ENCODE data around the gene DNAJC9.
"Not testable (repeated sequence)": the region's sequence is repeated elsewhere in the genome, so short reads cannot be mapped to it uniquely, and the experiment has no call there.

The DNAJC9 gene, protein sequence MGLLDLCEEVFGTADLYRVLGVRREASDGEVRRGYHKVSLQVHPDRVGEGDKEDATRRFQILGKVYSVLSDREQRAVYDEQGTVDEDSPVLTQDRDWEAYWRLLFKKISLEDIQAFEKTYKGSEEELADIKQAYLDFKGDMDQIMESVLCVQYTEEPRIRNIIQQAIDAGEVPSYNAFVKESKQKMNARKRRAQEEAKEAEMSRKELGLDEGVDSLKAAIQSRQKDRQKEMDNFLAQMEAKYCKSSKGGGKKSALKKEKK

DNA sequence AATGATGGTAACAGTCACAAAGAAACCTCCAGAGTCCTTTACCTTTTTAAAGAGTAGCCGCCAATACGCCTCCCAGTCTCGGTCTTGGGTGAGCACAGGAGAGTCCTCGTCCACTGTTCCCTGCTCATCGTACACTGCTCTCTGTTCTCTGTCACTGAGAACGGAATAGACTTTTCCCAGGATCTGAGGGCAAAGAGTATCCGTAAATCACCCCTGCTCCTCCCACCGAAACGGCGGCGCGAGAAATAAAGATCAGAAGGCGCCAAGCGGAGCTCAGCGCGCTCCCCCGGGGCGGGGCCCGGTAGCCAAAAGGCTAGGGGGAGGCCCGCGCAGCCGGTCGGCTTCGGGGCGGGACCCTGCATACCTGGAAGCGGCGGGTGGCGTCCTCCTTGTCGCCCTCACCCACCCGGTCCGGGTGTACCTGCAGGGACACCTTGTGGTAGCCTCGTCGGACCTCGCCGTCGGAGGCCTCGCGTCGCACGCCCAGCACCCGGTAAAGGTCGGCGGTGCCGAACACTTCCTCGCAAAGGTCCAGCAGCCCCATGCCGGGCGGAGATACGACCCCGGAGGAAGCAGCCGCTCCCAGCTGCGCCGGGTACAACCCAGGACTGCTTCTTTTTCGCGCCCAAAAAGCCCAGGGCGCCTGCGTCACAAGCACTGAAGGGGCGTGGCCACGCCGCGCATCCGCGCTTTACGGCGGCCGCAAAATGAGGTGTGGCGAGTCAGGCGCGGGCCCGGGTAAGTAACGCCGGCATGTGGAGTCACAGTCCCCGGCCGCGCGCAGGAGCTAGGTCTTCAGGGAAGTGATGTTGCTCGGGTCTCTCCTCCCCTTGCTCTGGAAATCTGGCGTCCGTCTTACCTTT lies at the start of gene DNAJC9:
Gene DNAJC9 (minus strand): TSS at position 610 of the 863 bp plus-strand sequence. CDS start 66 bp downstream, at position 544.
- peak; percentile 78 to 95 for DNase-seq

DNA sequence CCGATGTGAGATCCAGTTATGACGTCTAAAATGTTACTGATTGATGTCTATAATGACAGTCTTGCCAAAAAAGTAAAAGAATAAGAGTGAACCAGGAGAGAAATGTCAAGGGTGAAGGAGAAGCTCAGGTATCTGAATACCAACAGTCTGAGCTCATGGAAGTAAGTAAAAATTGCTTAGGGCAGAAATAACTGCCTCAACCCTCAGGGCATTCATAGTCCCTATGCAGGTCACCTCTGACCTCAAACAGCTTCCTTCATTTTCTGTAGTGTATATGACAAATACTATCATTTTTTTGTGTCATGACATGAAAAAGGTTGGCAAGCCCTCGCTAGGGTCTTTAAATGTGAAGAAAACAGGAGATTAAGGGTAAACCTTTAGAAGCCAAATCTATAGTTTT lies 46.4 kb upstream of the DNAJC9 start:
- DNase-seq, result no peak

DNA sequence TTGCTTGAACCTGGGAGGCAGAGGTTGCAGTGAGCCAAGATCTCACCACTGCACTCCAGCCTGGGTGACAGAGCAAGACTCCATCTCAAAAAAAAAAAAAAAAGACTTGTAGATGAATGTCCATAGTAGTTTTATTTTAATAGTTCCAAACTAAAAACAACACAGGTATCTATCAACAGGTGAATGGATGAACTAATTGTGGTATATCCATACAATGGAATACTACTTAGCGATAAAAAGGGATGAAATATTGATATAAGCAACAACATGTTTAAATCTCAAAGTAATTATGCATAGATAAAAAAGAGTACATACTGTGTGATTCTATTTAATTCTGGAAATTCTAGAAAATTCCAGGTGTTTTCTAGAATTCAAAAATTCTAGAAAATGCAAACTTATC lies 42.9 kb upstream of the DNAJC9 start:
- DNase-seq, result no peak

DNA sequence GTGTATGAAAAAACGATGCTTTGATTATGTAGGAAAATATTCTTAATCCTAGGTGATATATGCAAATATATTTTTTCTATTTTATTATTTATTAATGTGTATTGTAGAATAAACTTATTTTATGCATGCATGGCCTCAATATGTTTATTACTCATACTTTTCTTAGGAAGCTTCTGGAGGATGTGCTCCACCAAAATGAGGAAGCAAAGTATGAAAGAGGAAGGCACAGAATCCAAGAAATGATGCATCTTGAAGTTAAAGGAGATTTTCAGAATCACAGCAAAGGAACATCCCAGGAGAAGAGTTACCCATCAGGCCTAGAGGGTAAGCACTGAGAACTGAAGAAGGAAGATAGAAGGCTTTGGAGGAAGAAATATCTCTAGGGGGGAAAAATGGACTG lies 40.4 kb upstream of the DNAJC9 start:
- no peak for DNase-seq

DNA sequence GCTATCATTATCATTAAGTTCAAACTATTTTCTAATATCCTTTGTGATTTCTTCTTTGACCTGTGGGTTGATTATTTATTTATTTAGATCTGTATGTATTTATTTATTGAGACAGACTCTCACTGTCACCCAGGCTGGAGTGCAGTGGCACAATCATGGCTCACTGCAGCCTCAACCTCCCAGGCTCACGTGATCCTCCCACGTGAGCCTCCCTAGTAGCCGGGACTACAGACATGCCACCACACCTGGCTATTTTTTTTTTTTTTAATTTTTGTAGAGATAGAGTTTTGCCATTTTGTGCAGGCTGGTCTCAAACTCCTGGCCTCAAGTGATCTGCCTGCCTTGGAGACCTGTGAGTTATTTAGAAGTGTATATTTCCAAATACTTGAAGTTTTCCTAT lies 34.0 kb upstream of the DNAJC9 start:
- DNase-seq, result no peak

DNA sequence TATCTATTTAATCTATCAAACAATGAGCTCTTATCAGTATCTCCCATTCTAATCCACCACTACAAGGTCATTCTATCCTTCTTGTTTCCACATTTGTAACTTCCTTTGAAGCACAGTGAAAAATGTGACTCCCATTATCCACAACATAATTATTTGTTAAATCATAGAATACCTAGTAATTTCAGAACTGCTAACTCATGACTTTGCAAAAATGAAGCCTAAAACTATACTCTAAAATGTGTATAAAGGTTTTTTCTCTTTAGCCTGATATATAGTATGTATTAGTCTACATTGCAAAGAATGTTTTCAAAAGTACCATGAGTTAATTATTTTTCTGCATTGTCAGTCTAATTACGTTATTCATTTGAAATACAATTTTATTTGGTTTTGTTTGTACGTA lies 17.4 kb upstream of the DNAJC9 start:
- DNase-seq, result no peak

DNA sequence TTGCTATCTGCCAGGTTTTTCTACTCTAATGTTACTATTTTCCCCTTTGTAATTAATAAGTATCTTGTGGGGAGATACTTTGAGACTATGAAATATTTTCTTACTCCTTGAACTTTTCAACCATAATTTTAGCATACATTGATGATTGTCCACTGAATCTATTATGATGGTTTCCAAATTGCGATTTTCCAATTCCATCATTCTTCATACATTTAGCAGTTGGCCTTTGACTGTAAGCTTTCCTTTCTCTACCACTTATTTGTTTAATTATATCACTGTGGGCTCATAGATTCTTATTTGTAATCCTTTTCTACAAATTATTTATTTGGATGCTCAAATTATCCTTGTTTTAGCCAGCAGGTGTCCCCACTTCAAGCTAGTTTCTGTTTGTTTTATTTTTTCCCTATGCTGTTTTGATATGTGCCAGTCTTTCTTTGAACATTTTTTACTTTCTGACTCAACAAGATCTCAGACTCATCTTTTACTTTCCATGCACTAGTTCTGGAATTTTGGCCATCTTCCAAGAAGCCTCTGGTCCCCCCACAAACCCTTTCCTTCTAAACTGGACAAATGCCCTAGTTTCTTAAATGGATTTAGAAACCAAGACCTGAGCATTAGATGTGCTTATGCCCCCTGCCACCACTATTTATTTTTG lies 16.8 kb upstream of the DNAJC9 start:
- DNase-seq, result peak in 1 of 2 experiments; percentile 32

DNA sequence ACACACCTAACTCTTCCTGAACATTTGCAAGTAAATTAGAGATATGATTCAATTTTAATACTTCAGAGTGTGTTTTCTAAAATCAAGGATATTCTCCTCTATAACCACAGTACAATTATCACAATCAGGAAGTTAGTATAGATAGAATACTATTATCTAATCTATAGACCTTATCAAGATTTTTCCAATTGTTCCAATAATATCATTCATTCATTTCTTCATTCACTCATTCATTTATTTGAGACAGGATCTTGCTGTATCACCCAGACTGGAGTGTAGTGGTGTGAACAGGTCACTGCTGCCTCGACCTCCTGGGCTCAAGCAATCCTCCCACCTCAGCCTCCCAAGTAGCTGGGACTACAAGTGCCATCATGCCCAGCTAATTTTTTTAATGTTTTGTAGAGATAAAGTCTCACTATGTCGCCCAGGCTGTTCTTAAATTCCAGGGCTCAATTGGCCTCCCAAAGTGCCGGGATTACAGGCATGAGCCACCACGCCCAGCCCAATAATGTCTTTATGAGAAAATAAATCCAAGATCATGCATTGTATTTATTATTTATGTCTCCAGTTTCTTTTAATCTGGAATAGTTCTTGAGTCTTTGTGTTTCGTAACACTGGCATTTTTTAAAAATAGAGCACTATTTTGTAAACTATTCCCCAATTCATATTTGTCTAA lies 16.0 kb upstream of the DNAJC9 start:
- no peak for DNase-seq

DNA sequence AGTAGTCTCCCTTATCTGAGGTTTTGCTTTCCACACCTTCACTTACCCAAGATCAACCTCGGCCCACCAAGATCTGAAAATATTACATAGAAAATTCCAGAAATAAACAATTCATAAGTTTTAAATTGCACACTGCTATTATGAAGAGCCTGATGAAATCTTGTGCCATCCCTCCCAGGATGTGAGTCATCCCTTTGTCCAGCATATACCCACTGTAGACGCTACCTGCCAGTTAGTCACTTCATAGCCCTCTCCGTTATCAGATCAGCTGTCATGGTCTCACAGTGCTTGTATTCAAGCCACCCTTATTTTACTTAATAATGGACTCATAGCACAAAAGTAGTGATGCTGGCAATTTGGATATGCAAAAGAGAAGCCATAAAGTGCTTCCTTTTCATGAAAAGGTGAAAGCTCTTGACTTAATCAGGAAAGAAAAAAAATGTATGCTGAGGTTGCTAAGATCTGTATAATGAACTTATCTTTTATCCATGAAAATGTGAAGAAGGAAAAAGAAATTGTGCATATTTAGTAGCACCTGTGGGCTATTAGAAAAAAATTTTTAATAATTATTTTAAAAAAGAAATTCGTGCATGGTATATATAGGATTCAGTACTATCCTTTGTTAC lies 15.2 kb upstream of the DNAJC9 start:
- DNase-seq, result no peak

DNA sequence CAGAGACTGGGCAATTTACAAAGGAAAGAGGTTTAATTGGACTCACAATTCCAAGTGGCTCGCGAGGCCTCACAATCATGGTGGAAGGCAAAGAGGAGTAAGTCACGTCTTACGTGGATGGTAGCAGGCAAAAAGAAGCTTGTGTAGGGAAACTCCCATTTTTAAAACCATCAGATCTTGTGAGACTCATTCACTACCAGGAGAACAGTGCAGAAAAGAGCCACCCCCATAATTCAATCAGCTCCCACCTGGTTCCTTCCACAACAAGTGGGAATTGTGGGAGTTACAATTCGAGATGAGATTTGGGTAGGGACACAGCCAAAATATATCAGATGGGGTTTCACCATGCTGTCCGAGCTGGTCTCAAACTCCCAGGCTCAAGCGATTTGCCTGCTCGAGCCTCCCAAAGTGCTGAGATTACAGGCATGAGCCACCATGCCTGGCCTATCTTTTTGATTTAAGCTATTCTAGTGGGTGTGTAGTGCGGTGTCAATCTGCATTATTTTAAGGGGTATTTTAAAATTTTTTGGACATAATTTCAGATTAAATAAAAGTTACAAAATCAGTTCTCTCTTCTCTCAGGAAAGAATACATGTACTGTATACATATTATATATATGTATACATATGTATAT lies 14.4 kb upstream of the DNAJC9 start:
- no peak for DNase-seq

DNA sequence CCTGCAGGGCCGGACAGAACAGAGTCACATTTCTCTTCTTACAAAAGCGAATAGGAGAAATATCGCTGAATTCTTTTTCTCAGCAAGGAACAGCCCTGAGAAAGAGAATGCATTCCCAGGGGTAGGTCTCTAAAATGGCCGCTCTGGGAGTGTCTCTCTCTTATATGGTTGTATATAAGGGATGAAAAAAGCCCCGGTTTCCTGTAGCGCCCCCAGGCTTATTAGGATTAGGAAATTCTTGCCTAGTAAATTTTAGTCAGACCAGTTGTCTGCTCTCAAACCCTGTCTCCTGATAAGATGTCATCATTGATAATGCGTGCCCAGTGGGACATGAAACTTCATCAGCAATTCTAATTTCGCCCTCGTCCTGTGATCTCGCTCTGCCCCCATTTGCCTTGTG lies 11.6 kb upstream of the DNAJC9 start:
- DNase-seq, result not testable (repeated sequence)

DNA sequence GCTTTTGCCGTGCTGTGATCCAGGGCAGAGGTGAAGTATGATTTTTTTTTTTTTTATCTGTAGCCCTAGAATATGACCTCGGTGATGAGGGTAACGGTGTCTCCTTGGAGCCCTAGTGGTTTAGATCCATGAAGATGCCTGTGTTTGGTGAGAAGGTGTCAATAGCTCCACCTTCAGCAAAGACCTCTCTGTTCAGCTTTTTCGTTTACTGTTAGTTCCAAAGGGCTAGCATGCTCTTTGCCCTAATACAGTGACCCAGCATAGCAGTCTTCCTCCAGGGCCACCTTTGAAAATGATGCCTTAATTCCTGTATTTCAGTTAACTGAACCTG lies 6.1 kb upstream of the DNAJC9 start:
- no peak for DNase-seq

DNA sequence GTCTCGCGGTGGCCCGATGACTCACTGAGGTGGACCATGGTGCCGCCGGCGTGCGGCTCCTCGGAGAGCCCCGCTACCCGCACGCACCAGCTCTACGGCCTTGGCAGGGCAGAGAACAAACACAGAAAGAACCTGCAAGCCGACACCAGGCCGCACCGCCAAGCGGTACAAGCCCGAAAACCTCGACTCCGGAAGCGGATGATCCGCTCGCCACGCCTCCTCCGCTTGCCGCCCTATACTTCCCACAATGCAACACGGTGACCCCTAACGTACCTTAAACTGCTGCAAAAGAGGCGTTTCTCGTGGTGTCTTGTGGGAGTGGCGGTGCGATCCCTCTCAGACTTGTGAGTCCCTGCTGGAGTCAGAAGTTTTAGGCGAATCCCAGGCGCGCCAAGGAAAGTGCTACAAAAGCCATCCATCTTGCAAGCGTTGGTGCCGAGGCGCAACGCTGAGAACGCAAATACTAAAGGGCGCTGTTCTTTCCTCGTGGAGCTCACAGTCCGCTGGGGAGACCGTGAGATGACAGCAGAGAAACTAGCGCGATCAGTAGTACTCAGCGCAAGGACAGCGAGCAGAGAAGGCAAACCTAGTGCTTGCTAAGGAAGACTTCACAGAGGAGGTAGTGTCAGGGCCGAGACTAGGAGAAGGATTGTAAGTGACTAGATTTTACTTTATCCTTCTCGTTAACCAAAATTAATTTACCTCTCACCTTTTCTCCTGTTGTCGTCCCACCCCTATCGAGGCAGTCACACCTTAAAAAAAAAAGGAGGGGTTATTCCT lies 5.6 kb upstream of the DNAJC9 start, which contains the start of gene MRPS16:
Gene MRPS16 (minus strand): TSS at position 200 of the 780 bp plus-strand sequence. CDS start 162 bp downstream, at position 38.
- peak; percentile 92 to 93 for DNase-seq

DNA sequence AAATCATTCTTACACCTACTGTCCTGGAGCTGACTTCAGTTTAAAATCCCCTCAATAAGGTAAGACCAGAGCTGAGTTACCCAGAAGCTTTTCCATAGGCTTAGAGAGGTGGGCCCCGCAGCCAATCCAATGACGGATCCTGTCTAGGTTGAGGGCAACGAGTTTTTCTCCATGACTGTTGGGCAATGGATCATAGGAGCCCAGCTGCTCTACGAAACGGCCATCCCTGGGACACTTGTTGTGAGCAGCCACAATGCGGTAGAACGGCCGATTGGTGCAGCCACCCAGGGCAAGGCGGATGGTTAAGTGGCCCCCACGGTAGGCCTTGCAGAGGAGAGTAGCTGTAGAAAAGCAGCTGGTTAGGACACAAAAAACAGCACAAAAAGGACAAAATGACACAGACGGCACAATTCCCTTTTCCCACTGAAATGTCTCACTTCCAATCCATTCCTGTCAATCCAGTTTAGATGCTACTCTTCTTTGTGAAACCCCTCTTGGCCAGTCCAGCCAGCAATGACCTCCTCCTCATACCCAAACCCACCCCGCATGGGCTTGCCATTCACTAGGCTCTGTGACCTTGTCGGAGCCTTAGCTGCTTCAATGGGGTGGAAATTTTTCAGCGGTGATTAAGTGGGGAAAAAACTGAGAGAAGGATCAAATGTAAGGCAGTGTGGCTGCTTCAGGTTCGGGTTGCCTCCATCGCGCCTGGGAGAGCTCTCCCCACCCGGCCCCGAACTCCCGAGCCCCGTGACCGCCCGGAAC lies 4.8 kb upstream of the DNAJC9 start:
- peak in 1 of 2 experiments; percentile 30 for DNase-seq

DNA sequence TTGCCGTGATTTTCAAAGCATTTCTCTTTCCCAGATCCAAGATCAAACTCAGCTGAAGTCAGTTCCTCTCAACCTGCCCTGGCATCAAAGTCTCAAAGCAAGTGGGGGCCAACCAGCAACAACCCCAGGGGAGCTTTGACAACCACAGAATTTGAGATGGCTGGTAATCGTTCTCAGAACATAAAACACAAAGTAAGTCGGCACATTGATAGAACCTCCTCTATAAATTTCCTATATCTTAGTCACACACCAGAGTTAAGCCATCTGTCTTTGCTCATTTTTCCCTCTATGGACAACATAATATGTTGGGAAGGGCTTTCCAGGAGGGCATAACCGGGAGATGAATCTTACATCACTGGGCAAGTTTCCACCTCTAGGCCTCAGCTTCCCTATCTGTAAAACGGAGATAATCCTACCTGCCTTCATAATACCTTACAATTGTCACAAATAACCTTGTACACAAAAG lies 1.2 kb upstream of the DNAJC9 start:
- DNase-seq, result no peak

DNA sequence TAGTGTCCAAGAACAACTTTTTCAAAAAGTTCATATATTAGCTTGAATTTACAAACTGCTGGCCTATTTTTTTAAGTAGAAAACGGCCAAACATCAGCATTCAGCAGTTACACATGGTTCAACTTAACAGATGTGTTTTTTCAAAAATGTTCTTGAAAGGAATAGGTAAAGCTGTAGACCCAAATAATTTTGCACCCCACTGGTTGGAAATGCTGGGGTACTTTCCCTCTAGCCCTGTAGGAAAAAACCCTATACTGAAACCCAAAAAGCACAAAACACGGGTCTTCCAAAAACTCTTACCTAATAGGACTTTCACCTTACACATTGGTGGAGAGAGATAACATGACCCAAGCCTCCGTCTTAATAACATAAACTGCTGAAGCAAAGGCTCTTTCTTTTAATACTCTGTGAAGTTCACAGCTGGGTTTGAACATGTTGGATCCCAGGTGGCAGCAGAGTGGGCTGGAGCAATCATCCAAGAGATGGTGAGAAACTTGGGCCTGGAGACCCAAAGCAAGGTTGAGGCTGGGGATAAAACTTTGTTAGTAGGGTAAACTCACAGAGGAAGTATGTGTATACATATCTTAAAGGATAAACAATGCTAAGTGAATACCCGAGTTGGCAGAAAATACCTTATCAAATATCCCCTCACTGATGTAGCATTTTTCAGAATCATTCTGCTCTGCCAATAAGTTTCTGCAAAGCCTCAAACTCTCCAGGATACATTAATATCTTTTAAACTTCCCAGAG lies 629 bp upstream of the DNAJC9 start:
- no peak for DNase-seq

DNA sequence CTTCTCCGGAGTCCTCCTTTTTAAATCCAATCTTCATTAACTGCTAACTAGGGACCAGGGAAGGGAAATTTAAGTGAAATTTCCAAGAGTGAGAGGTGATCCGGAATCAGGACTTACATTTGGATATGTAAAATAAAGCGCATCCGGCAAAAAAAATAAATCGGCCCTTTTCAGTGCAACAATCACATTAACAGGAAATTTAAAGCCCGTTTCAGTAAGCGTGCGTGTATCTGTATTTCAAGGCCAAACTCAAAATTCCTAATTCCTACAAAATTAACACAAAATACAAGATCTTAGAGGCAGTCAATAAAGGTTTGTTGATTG lies 771 bp downstream of the DNAJC9 start:
- DNase-seq, result no peak

DNA sequence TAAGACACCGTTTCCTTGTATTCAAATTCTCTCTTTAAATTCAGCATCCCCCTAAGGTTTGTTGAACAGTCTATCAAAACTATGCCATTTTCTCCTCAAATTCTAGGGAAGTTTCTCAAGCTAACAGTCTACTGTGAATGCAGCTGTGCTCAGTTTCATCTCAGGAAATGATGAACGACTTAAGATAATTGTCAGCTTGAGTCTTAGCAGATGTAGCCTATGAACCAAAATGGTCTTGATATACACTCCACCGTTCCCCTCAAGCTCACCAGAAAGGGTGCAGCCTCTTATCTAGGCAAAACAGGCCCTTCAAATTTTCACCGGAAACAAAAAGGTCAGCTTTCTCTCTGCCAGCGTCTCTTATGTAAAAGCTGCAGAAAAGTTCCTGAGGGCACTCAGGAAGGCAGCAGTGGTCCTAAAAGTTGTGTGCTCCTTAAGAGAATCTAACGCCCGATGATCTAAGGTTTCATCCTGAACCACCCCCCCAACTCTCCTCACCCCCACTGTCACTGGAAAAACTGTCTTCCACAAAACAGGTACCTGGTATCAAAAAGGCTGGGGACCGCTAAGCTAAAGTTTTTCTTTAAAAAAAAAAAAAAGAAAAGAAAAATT lies 2.1 kb downstream of the DNAJC9 start:
- DNase-seq, result no peak

DNA sequence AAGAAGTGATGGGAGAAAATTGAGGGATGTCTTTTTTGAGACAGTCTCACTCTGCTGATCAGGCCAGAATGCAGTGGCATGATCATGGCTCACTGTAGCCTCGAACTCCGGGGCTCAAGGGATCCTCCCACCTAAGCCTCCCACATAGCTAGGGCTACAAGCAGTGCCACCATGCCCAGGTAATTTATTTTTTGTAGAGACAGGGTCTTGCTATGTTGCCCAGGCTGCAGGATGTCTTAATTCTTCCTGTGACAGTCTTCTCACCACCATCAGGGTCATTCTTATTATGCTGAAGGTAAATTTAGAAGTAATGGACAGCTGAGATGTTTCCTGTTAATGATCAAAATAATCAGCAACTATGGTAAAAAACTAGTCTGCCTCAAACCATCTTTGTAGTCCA lies 7.1 kb downstream of the DNAJC9 start:
- no peak for DNase-seq

Data from NCI-H526 (cell line).